Mammary epithelial cell (primary cell): ENCODE data around the gene CEACAM6.

Experiments used
- EZH2 ChIP-seq: IDR thresholded peaks from 2 replicates; pipeline ENCODE4 v1.6.1; 2012; ENCODE audit warnings: low read length, inconsistent platforms, borderline replicate concordance
- TF ChIP-seq, protein P1 (sequence below), 2 donors: IDR thresholded peaks in 1 of 2; conservative IDR thresholded peaks in 1 of 2; 2 replicates each; pipeline ENCODE4 v1.5.1; 2011 to 2012; ENCODE audit warnings: inconsistent platforms in 2 of 2, low read length in 2 of 2, mild to moderate bottlenecking in 2 of 2, control low read depth in 1 of 2, low read depth in 1 of 2; ENCODE audit not compliant: insufficient read depth in 1 of 2; ENCODE audit errors: extremely low read depth in 1 of 2

DNA sequence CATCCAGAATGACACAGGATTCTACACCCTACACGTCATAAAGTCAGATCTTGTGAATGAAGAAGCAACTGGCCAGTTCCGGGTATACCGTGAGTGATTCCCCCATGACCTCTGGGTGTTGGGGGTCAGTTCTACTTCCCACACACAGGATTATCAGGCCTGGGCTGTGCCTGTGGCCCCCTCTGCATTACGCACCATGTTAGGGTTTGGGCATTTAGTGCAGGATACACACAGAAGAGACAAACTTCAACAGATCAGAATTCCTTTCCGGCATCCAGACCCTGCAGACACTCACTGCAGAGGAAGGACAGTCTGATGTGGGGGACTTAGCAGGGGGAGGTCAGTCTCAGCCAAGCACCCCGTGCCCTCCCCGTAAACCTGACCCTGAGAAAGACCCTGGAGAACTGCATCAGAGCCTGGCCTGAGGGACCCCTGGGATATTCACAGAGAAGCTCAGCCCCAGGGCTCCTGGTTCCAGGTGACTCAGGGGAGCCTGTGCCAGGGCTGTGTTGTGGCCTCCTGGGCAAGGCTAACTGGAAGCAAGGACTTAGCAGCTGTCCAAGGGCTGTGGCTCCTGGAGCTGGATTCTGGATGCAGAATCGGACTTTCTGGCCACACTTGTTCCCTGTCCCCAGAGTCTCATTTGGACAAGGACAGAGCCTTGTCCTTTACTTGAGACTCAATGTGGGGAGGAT, 45.2 kb upstream of the CEACAM6 start:
- TF ChIP-seq, protein P1, sequence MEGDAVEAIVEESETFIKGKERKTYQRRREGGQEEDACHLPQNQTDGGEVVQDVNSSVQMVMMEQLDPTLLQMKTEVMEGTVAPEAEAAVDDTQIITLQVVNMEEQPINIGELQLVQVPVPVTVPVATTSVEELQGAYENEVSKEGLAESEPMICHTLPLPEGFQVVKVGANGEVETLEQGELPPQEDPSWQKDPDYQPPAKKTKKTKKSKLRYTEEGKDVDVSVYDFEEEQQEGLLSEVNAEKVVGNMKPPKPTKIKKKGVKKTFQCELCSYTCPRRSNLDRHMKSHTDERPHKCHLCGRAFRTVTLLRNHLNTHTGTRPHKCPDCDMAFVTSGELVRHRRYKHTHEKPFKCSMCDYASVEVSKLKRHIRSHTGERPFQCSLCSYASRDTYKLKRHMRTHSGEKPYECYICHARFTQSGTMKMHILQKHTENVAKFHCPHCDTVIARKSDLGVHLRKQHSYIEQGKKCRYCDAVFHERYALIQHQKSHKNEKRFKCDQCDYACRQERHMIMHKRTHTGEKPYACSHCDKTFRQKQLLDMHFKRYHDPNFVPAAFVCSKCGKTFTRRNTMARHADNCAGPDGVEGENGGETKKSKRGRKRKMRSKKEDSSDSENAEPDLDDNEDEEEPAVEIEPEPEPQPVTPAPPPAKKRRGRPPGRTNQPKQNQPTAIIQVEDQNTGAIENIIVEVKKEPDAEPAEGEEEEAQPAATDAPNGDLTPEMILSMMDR (conservative IDR thresholded peaks at IDR 0.05 in 1 of 2, IDR thresholded peaks at IDR 0.05 in 1 of 2; ENCODE audit: extremely low read depth in 1 of 2, insufficient read depth in 1 of 2, low read depth in 1 of 2, low read length in 2 of 2): no peak
- no peak for TF ChIP-seq EZH2
